HG02884 (cell line): ENCODE results near the gene NCAPH2.

Experiments
- ATAC-seq: cut with Tn5 transposase; IDR thresholded peaks from one replicate; pipeline ENCODE4 v1.9.1; 2021; ENCODE audit warnings: mild to moderate bottlenecking, moderate library complexity; ENCODE audit not compliant: unreplicated experiment

The NCAPH2 gene

DNA sequence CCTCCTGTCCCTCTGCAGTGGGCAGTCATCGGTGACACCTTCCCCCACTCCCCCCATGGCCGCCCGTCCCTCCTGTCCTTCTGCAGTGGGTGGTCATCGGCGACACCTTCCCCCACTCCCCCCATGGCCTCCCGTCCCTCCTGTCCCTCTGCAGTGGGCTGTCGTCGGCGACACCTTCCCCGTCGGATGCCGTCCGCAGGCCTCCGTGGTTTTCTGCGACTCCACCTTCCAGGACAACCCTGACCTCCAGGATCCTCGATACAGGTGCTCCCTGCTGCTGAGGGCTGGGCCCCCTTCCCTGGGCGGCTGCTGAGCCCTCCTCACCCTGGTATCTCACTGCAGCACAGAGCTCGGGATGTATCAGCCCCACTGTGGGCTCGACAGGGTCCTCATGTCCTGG is 19.1 kb upstream of the NCAPH2 start:
- ATAC-seq: no peak

DNA sequence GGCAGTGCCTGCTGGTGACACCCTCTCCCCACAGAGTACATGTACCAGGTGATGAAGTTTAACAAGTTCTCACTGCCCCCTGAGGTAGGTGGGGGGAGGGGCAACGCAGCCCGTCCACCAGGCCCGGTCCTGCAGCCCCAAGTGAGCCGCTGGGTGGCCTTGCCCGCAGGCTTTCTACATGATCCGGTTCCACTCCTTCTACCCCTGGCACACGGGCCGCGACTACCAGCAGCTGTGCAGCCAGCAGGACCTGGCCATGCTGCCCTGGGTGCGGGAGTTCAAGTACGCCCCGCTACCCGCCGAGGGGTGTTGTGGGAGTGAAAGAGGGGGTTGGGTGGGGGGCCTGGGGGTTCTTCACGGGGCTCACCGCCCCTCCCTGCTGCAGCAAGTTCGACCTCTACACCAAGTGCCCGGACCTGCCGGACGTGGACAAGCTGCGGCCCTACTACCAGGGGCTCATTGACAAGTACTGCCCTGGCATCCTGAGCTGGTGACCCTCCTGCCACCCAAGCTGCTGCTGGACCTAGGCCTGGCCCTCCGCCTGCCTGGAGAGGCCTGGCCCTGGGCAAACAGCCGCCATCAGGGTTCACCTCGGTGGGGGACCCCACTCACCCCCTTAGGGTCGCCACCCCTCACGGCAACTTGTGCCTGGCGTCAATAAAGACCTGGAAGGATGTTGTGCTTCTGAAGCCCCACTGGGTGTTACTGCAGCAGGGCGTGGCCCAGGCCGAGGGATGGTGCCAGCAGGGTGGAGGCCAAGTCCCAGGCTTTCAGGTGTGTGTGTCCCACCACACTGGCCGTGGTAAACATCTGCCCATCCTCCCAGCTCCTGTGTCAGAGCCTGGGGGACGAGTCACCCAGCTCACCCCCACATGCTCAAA is 18.4 kb upstream of the NCAPH2 start:
- ATAC-seq: no peak

DNA sequence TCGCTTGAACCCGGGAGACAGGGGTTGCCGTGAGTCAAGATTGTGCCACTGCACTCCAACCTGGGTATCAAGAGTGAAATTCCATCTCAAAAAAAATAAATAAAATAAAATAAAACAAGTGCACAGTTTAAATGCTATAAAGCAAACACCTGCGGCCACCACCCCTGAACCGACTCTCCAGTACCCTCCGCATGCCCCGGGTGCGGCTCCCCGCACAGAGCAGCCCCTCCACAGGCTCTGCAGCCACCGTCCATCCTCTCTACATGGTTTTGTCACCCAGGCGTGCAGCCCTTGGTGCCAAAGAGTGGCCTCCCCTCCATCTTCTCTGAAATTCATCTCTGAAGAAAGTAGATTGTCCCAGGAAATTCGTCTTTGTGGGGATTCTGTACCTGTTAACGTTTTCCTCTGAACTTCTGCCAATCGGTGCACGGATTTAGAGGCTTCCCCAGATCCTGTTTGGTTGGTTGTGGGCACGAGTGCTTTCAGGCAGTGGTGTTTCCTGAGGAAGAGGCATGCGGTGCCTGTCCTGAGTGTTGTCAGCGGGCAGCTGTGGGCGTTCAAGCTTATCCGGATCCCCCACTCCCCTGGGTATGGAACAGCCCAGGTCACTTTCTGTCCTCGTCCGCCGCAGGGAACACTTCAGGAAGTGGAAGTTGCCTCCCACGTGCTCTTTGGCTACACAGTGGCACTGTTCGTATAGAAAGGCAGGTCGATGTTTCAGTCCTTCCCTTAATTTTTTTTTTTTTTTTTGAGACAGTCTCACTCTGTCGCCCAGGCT is 17.3 kb upstream of the NCAPH2 start:
- ATAC-seq: no peak

DNA sequence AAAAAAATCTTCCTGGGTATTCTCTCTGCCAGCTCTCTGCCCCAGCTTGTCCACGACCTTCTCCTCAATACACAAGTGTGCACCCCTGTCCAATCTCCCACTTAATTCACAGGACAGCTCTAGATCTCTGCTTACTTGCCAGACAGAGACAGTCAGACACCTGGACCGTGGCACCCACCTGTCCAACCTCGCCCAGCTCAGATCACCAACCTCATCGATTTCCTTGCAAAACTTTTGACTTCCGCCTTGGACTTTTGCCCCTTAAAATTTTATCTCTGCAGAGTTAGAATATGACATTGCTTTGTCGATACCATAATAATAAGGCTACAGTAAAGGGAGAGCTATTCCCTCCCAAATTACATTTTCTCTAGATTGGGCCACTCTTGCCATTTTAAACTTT is 10.9 kb upstream of the NCAPH2 start:
- ATAC-seq: no peak

DNA sequence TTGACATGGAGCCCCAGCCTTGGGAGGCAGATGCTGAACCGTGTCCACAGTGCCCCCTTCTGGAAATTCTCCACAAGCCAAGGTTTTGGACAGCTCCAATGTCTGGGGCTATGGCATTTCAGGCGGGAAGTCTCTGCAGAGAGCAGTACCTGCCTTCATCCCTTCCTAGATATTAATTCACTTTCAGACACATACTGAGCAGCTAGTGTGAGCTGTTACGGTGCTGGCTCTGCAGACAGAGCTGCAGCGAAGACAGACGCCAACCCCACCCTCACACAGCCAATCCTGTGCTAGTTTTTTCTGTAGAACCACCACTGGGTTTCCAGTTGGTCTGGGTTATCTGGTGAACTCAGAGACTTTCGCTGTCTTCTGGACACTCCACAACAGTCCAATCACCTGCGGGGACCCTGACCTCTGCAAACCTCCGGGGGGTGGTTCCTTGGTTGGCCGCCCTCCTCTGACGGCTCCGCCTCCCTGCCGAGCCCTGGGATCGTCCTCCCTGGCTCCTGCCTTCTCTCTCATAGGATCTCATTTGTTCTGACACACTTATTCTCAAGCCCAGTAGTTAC is 9.6 kb upstream of the NCAPH2 start:
- ATAC-seq: no peak

DNA sequence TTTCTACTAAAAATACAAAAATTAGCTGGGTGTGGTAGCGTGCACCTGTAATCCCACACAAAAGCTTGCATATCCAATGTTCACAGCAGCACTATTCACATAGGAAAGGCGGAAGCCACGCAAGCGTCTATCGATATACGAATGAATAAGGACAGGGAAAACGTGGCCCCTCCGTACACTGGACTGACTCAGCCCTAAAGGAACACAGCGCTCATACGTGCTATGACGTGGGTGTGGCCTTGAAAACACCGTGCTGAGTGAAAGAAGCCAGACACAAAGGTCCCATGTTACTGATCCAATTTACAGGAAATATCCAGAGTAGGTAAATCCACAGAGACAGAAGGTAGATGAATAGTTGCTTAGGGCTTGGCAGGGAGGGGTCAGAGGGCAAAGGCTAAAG is 7.6 kb upstream of the NCAPH2 start:
- no peak for ATAC-seq

DNA sequence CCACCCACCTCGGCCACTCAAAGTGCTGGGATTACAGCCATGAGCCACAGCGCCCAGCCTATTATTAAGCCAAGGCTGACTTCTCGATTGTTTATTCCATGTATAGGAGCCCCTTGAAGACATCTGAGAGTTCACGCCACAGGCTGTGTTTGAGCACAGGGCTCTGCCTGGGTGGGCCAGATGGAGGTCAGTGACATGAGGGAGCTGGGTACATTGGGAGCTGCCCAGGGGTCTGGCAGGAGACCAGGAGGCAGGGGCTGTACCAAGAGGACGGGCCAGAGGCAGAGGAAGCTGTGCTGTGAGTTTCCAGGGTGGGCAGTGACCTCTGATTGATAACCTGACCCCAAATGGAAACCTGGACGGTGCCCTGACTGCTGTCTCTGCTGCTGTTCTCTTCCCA is 5.9 kb upstream of the NCAPH2 start:
- no peak for ATAC-seq

DNA sequence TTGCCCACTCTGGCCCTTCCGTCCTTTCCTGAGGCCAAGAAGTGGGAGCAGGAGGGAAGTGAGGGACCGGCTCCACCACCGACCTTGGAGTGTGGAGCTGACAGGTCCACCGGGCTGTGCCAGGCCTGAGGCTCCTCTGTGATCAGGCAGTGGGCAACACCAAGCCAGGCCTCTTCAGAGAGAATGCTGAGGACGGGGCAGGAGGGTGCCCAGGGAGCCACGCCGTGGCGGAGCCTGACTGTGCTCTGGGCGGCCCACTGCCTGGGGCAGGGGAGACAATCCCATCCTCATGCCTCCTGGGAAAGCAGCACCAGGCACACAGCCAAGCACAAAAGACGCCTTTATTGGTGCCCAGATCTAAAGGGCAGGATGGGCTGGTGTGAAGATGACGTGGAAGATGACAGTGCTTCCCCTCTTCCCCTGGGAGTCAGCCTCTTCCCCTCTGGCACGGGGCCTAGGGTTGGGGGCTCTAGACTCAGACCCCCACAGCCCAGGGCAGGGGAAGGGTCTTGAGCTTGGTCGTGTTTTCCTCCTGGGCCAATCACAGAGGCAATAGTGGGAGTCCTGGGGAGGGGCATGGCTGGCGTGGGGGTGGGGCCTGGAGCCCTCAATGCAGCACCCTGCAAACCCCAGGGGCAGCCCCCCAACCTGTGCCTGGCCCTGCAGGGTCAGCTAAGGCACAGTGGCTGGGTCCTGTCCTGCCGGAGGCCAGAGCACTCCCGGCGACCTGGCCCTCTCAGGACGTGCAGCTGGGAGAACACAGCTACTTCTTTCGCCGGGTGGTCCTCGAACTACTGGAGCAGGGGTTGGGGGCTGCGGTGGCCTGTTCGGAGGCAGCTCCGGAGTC is 5.2 kb upstream of the NCAPH2 start:
- no peak for ATAC-seq

DNA sequence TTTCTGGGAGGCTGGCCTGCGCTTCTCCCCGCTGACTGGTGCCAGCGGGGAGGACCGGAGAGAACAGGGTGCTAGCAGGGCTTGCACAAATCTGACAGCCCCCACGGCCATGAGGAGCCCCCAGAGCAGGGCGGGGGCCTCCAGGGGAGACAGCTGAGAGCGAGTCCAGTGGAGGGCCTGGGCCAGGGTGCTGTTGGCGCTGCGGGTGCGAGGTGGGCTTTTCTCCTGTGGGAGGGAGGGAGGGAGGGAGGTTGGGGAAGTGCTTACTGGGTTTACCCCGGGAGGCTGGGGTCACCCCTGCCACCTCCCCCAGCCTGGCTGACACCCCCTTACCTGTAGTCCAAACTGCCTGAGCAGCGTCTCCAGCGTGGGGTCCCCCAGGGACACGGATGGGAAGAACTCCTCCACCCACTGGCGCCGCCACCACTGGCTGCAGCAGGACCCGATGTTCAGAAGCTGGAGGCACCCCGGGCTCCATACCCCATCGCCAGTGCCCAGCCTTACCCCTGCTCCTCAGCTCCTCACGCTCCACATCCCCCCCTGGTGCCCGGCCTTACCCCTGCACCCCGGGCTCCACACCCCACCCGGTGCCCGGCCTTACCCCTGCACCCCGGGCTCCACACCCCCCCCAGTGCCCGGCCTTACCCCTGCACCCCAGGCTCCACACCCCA is 4.4 kb upstream of the NCAPH2 start:
- ATAC-seq: no peak

DNA sequence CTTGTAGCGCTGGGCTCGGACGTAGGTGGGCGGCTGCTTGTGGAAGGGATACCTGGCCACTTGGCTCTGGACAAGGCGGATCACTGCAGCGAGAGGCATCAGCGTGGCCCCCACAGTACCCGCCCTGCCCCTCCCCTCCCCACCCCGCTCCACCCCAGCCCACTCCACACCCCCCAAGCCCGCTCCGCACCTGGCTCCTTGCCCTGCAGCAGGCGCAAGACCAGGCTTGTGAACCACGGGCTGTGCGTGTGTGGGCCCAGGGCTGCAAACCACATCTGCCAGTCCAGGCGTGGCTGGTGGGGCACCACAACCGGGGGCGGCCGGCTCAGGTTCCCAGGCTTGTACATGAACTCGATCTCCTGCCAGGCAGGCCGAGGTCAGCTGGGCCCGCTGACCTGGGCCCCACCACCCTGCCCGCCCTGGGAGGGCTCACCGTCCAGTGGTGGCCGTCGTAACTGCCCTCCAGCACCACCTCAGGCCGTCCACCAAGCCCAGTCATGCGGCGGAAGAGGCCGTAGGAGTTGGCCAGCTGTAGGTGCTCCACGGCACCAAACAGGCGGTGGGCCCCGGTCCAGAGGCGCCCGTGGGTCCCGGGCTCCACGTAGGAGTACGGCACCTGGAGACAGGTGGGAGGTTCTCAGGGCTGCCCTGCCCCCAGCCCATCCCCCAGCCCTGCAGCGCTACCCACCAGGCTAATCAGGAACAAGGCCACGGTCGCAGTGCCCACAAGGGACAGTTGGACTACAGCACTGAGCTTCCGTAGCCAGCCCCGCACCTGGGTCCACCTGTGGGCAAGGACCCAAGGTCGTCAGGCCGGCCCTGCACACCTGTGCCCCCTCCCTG is 3.4 kb upstream of the NCAPH2 start:
- ATAC-seq: no peak

DNA sequence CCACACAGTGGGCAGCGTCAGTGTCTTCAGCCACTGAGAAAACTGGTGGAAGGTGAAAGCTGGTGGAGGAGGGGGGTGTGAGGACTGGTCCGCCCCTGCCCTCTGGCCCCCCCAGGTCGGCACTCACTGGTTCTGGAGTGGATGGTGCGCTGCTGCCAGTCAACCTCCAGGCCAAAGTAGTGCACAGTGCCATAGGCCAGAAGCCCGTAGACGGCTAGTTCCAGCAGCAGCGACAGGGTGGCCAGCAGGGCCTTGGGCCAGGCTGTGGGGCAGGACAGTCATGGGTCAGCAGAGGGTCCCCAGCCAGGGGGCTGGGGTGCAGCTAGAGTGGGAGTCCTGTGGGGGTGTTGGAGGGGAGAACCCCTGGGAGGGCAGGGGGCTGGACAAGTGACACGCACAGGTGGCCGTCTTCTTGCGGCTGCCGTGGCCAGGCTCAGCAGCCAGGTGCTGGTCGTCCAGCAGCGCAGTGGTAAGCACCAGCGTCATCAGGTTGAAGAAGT is 2.7 kb upstream of the NCAPH2 start:
- no peak for ATAC-seq

DNA sequence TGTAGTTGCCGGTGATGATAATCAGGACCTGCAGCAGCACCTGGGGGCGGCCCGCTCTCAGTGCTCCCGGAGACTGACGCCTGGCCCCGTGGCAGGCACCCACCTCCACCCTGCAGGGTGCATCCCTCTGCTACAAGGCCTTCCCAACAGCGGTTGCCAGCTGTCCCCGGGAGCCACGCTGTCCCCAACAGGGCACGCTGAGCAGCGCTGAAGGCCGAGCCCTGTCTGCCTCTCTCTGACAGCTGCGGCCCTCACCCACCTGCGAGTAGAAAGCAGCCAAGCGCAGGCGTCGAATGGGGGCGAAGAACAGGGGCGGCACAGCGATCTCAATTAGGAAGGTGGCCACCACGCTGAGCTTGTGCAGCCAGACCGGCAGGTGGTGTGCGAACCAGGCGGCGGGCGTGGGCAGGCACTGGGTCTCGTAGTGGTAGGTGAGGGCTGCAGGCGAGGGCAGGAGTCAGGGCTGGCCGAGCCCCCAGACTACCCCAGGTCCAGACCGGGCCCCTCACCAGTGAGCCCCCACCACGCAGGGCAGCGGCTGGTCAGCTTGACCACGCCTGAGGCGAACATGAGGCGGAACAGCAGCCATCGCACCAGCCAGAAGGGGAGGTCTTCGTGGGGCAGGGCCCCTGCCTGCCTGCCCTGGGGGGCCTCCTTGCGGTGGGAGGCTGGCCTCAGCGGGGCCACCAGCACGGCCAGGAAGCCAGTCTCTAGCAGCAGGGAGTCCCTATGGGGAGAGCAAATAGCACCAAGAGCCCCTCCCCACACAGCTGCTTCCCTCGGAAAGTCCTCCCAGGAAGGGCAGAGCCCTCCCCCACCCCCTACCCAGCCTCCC is 2.0 kb upstream of the NCAPH2 start:
- no peak for ATAC-seq

DNA sequence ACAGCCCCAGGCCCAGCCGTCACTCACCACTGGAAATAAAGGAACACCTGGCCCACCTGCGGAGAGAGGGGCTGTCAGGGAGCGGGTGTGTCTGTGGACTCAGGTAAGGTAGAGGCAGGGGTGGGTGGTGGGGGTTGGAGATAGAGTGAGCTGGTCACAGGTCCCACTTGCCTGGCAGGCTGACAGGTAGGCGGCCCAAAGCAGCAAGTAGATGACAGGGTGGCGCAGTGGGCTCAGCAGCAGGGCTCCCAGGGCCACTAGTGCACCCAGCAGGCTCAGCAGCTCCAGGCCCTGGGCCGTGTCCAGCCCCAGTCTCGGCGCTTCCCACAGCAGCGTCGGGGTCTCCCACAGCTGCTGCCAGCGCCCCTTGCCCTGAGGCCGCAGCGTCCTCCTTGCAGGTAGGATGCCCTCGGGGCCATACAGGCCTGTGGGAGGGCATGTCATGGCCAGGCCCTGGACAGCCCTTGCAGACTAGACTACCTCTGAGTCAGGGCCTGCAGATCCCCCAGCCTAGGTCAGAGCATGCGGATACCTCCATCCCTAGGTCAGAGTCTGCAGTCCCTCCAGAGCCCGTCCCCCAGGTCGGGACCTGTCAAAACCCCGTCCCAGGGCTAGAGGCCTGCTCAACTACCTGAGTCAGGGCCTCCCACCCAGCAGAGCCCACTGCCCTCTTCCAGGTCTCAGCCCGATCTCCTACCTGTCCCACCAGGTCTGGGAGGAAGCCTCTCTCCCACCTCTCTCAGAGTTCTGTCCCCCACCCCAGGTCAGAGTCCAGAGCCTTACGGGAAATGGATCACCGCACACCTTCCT is 1.2 kb upstream of the NCAPH2 start:
- no peak for ATAC-seq

DNA sequence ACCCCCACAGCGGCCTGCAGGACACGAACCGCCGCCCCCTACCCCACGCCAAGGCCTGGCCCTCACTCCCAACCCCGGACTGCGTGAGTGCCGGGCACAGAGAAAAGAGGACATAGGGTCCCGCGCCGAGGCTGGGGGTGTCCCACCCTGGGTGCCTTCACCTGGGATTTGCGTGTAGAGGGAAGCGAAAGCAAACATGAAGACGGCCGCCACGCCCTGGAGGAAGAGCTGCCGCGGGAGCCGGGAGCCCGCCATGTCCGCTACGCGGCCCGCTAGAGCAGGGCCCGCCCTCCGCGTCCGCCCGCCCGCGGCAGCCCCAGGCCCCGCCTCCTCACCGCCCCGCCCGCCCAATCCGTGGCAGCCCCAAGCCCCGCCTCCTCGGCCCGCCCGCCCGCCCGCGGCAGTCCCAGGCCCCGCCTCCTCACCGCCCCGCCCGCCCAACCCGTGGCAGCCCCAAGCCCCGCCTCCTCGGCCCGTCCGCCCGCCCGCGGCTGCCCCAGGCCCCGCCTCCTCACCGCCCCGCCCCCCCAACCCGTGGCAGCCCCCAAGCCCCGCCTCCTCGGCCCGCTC is 518 bp upstream of the NCAPH2 start, which contains the start of gene LMF2:
Gene LMF2, minus strand, starts transcription at position 282 of the 570 bp plus-strand sequence. Its CDS starts 27 bp downstream, at position 255.
- ATAC-seq: peak; percentile 47

DNA sequence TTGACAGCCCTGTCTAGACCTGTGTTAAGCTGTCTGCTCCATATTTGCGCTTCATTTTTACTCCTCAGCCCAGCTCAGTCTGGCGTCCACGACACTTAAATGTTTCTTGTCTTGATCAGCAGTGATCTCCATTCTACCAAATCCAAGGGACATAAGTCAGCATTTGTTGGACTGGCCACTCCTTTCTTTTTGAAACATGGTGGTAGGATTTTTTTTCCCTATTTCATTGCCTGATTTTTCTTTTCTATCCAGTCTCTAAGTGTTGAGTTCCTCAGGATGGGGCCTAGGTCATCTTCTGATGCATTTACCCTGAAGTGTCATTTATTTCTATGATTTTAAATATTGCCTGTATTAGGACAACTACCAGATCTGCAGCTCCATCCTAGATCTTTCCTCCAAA is 873 bp downstream of the NCAPH2 start:
- ATAC-seq: no peak

DNA sequence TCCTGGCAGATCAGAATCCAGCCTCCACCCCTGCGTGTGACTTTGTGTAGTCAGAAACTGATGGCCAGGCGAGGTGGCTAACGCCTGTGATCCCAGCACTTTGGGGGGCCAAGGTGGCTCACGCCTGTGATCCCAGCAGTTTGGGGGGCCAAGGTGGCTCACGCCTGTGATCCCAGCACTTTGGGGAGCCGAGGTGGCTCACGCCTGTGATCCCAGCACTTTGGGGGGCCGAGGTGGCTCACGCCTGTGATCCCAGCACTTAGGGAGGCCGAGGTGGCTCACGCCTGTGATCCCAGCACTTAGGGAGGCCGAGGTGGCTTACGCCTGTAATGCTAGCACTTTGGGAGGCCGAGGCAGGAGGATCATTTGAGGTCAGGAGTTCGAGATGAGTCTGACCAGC is 5.2 kb downstream of the NCAPH2 start:
- no peak for ATAC-seq

DNA sequence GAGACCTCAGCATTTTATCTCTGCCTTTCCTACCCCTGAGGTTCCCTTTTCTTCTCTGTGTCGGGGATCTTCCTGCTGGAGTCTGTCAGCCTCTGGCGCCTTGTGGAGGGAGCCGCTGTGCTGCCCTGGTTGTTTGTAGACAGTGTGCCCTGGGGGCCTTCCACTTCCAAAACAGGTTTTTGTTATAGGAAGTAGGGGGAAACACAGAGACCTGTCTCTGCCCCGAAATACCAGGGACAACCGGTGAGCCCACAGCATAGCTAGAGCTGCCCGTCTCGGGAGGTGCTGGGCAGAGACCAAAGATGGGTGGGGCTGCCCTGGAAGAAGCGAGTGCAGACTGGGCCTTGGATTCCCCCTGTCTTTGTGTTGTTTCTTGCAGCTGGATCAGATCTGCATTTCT is 8.0 kb downstream of the NCAPH2 start:
- ATAC-seq: no peak
